AG04450 (cell line): ENCODE measurements around the gene C9. TPM values are rescaled to one million over a fixed set of nuclear protein-coding genes. Genes with fewer than 3 reads are reported as not detected.

ENCODE experiments used
- CTCF ChIA-PET: fragments of 300-600, 350-600 bp; formaldehyde crosslinking; extraction: SDS; loops from one replicate; lab custom pipeline; 2022; ENCODE audit warnings: antibody characterized with exemption, inconsistent platforms; lab: Charles Lee
- POLR2A ChIA-PET: fragments of 350-600 bp; formaldehyde crosslinking; extraction: SDS; loops from one replicate; lab custom pipeline; 2021; ENCODE audit warnings: antibody characterized with exemption, inconsistent platforms; lab: Yijun Ruan, JAX
- DNase-seq: peaks from one replicate; pipeline ENCODE4 v3.0.0-alpha.2; 2011; ENCODE audit warnings: low read depth, low spot score
- H3K27ac ChIP-seq: one replicate; pipeline ENCODE4 v1.5.1; 2012; ENCODE audit warnings: low read depth, low read length, control low read depth
- H3K27me3 ChIP-seq: one replicate; pipeline ENCODE4 v1.6.0; 2012; ENCODE audit warnings: low read length; ENCODE audit not compliant: control insufficient read depth, insufficient read depth
- H3K4me3 ChIP-seq: 2 replicates; pipeline ENCODE4 v1.5.1; 2011; ENCODE audit warnings: mild to moderate bottlenecking, low read depth, low read length, control low read depth
- H3K9me3 ChIP-seq: 2 replicates; pipeline ENCODE4 v1.5.1; 2012; ENCODE audit warnings: low read length; ENCODE audit not compliant: control insufficient read depth, insufficient read depth
- CTCF ChIP-seq: IDR thresholded peaks from 2 replicates; pipeline ENCODE4 v1.5.1; 2011; ENCODE audit warnings: low read depth, low read length, control low read depth, inconsistent platforms
- polyA plus RNA-seq: library from polyadenylated mRNA; depleted of rRNA; stranded (reverse); fragments of >200 nt; gene quantifications from 2 replicates; pipeline ENCODE4 v1.2.3, GENCODE V29; 2011

The C9 gene
- polyA plus RNA-seq, 1 experiment = not detected

- no peak for DNase-seq
- ChIA-PET POLR2A (no interaction called here), CTCF (interaction anchor here (1.2 to 6.6 kb wide), 8 partner anchors 14 to 194 kb away, joined by 3 to 124 read pairs (median 22); no protein-coding TSS in a partner anchor)
- Histone ChIP-seq H3K27ac (no peak overlapping the region), H3K4me3 (no peak overlapping the region), H3K9me3 (no peaks in the 10 kb centered on the region), H3K27me3 (no peaks in the 10 kb centered on the region)
- no peak for TF ChIP-seq CTCF
These were observed 13.3 kb upstream of the C9 start for GRCh38 chr5:39377613-39378012.

DNA sequence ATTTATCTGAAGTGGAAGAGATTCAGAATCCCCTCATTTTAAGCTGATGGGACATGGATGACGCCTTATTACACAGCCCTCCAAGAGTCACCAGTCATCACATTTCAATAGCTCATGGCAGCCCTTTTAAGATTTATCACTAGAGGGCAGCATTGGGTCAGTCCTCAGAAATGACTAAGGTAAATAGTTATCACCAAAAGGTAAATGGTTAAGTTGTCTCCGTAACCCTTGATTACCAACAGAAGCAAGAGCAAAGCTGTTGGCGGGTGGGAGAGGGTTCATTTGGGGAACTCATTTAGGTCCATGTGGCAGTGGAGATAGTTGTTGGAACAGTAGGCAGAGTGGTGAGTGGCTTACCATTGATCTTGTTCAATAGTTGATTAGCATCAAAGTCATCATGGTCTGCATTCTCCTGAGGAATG, 12.0 kb upstream of the C9 start:
- Histone ChIP-seq H3K9me3 (no peaks in the 10 kb centered on the region), H3K27me3 (no peaks in the 10 kb centered on the region), H3K4me3 (no peak overlapping the region), H3K27ac (no peak overlapping the region)
- TF ChIP-seq CTCF = peak; percentile 80
- POLR2A ChIA-PET = interaction anchor here (1.2 to 2.3 kb wide), 2 partner anchors 48 to 171 kb away, joined by 3 to 22 read pairs; partner anchors contain the start of gene DAB2
- CTCF ChIA-PET = interaction anchor here (0.6 to 6.6 kb wide), 44 partner anchors 9 to 934 kb away, joined by 3 to 124 read pairs (median 5); partner anchors contain the start of gene DAB2
- DNase-seq = no peak

DNA sequence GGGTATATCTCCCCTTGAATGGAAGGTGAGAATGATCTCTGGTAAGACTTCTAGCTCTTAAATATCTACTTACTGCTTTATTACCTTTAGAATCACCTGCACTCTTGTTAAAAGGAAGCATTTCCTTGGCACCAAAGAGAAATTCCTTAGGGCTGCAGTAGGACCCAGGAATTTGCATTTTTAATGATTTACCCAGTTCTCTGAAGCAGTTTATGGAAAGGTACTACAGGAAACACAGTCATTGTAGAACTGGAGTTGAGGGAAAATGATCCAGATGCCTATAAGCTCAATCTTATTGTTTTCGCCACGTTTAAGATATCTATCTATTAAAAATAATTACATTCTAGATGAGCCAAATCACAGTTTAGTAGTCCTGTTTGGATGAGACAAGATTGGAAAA, 9.5 kb upstream of the C9 start:
- no peak overlapping the region for H3K4me3 ChIP-seq
- CTCF ChIA-PET = interaction anchor here (1.2 to 1.4 kb wide), 3 partner anchors 174 to 205 kb away, joined by 3 to 7 read pairs (median 6); no protein-coding TSS in a partner anchor
- POLR2A ChIA-PET = no interaction called here
- TF ChIP-seq CTCF = no peak
- no peak overlapping the region for H3K27ac ChIP-seq
- no peaks in the 10 kb centered on the region for H3K9me3 ChIP-seq
- DNase-seq = no peak
- no peaks in the 10 kb centered on the region for H3K27me3 ChIP-seq

DNA sequence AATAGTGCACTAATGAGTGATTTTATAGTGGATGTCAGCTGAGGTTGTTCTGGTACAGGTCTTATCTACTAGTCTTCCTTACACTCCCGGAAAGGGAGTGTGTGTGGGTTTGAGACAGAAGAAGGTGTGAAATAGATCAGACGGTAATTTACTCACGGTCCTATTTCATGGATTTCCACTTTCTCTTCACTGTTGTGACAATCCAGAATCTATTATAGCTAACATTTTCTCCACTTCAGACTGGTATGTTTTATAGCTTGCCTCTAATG, 7.0 kb upstream of the C9 start:
- CTCF ChIA-PET = interaction anchor here (1.0 to 2.2 kb wide), 3 partner anchors 88 to 199 kb away, joined by 3 to 16 read pairs (median 11); no protein-coding TSS in a partner anchor
- no peak for DNase-seq
- Histone ChIP-seq H3K4me3 (no peak overlapping the region), H3K27me3 (no peaks in the 10 kb centered on the region), H3K9me3 (no peaks in the 10 kb centered on the region), H3K27ac (no peak overlapping the region)
- no peak for TF ChIP-seq CTCF
- POLR2A ChIA-PET = no interaction called here

- TF ChIP-seq CTCF = no peak; the same call in 1 of the 2 replicates
- Histone ChIP-seq H3K27ac (no peak overlapping the region), H3K4me3 (no peak overlapping the region), H3K9me3 (no peaks in the 10 kb centered on the region), H3K27me3 (no peaks in the 10 kb centered on the region)
- DNase-seq = no peak
- ChIA-PET CTCF (interaction anchor here (1.0 to 2.2 kb wide), 2 partner anchors 87 to 177 kb away, joined by 3 to 16 read pairs; no protein-coding TSS in a partner anchor), POLR2A (no interaction called here)
These were observed 6.5 kb upstream of the C9 start for GRCh38 chr5:39370555-39371366.
